GM23338 (cell line): ENCODE measurements around the gene SNRPA. TPM values are rescaled to one million over a fixed set of nuclear protein-coding genes. Genes with fewer than 3 reads are reported as not detected.

Experiments
- ATAC-seq: fragments of 200-7000 bp; cut with Tn5 transposase; 3 replicates; pipeline ENCODE4 v1.9.1; 2020
- DNase-seq: peaks from one replicate; pipeline ENCODE4 v3.0.0-alpha.2; 2015; ENCODE audit warnings: low spot score
- H2AFZ ChIP-seq: fragments of 200-600 bp; sonication (generic); 2 replicates; pipeline ENCODE4 v1.8.0; 2016; ENCODE audit warnings: antibody characterized with exemption, mild to moderate bottlenecking, moderate library complexity
- H3F3A ChIP-seq: fragments of 200-600 bp; sonication (generic); replicated peaks from 2 replicates; pipeline ENCODE4 v1.8.0; 2017; ENCODE audit warnings: antibody characterized with exemption, mixed run types, low read depth
- H3K27ac ChIP-seq: fragments of 200-600 bp; sonication (generic); 2 replicates; pipeline ENCODE4 v1.6.1; 2016; ENCODE audit warnings: low read depth
- H3K27me3 ChIP-seq: fragments of 200-600 bp; sonication (generic); 2 replicates; pipeline ENCODE4 v1.8.0; 2016; ENCODE audit warnings: mild to moderate bottlenecking, mixed run types, moderate library complexity; ENCODE audit not compliant: insufficient read depth
- H3K36me3 ChIP-seq: fragments of 200-600 bp; sonication (generic); 2 replicates; pipeline ENCODE4 v1.8.0; 2016; ENCODE audit warnings: mild to moderate bottlenecking; ENCODE audit not compliant: insufficient read depth
- H3K4me1 ChIP-seq: fragments of 200-600 bp; sonication (generic); 2 replicates; pipeline ENCODE4 v1.8.0; 2016; ENCODE audit warnings: mild to moderate bottlenecking, moderate library complexity; ENCODE audit not compliant: insufficient read depth
- H3K4me2 ChIP-seq: fragments of 200-600 bp; sonication (generic); 2 replicates; pipeline ENCODE4 v1.7.1; 2017; ENCODE audit warnings: mixed run types
- H3K4me3 ChIP-seq: fragments of 200-600 bp; sonication (generic); 2 replicates; pipeline ENCODE4 v1.6.1; 2016; ENCODE audit warnings: mixed run types
- H3K79me2 ChIP-seq: fragments of 200-600 bp; sonication (generic); replicated peaks from 2 replicates; pipeline ENCODE4 v1.8.0; 2017; ENCODE audit warnings: mild to moderate bottlenecking; ENCODE audit not compliant: insufficient read depth
- H3K9me2 ChIP-seq: fragments of 200-600 bp; sonication (generic); 2 replicates; pipeline ENCODE4 v1.8.0; 2017; ENCODE audit not compliant: insufficient read depth
- H4K20me1 ChIP-seq: fragments of 200-600 bp; sonication (generic); replicated peaks from 2 replicates; pipeline ENCODE4 v1.8.0; 2017; ENCODE audit warnings: mild to moderate bottlenecking; ENCODE audit not compliant: insufficient read depth
- H3K27ac Mint-ChIP-seq: 2 replicates; pipeline ENCODE4 v1.8.0; 2020; ENCODE audit warnings: inconsistent platforms, mild to moderate bottlenecking, moderate library complexity, mixed read lengths
- H3K27me3 Mint-ChIP-seq: 3 replicates; pipeline ENCODE4 v1.8.0; 2022; ENCODE audit warnings: low read depth, mild to moderate bottlenecking, moderate library complexity, mixed read lengths, inconsistent platforms; ENCODE audit not compliant: insufficient read depth, poor library complexity
- H3K36me3 Mint-ChIP-seq: 3 replicates; pipeline ENCODE4 v1.8.0; 2021; ENCODE audit warnings: low read depth, mild to moderate bottlenecking, inconsistent platforms, moderate library complexity, mixed read lengths
- H3K4me1 Mint-ChIP-seq: 3 replicates; pipeline ENCODE4 v1.8.0; 2020; ENCODE audit warnings: mild to moderate bottlenecking, inconsistent platforms, mixed read lengths
- H3K4me3 Mint-ChIP-seq: 3 replicates; pipeline ENCODE4 v1.8.0; 2021; ENCODE audit warnings: moderate library complexity, mild to moderate bottlenecking, inconsistent platforms, mixed read lengths
- H3K9me3 Mint-ChIP-seq: 3 replicates; pipeline ENCODE4 v1.8.0; 2020; ENCODE audit warnings: moderate library complexity, mild to moderate bottlenecking, inconsistent platforms, mixed read lengths
- CREB1 ChIP-seq: fragments of 250-450 bp; sonication (Bioruptor Pico); IDR thresholded peaks from 2 replicates; pipeline ENCODE4 v1.5.0; 2020; ENCODE audit warnings: low read depth, mild to moderate bottlenecking, moderate library complexity
- EZH2phosphoT487 ChIP-seq: fragments of 200-600 bp; sonication (generic); IDR thresholded peaks from one replicate; pipeline ENCODE4 v1.8.1; 2018; ENCODE audit warnings: antibody characterized with exemption; ENCODE audit not compliant: unreplicated experiment
- JUNB ChIP-seq: IDR thresholded peaks from one replicate; pipeline ENCODE4 v1.6.1; 2016; ENCODE audit warnings: antibody characterized with exemption; ENCODE audit not compliant: unreplicated experiment
- NANOG ChIP-seq: IDR thresholded peaks from 2 replicates; pipeline ENCODE4 v1.6.1; 2016; ENCODE audit warnings: antibody characterized with exemption, borderline replicate concordance
- STAT1 ChIP-seq: IDR thresholded peaks from one replicate; pipeline ENCODE4 v1.6.1; 2016; ENCODE audit warnings: antibody characterized with exemption; ENCODE audit not compliant: unreplicated experiment
- polyA plus RNA-seq: library from polyadenylated mRNA; unstranded; fragments of >200 nt; fragmentation: Nextera tagmentation; extraction: Ambion mirVana; gene quantifications from 2 replicates; pipeline ENCODE4 v1.2.1, GENCODE V29; 2016
- total RNA-seq: library from RNA; depleted of rRNA; stranded (reverse); fragments of >200 nt; shearing (Covaris generic); gene quantifications from 2 replicates; pipeline ENCODE4 v1.2.3, GENCODE V29; 2014
- TF ChIP-seq, protein P1 (sequence below): IDR thresholded peaks from one replicate; pipeline ENCODE4 v1.6.1; 2018; ENCODE audit warnings: antibody characterized with exemption; ENCODE audit not compliant: unreplicated experiment
- TF ChIP-seq, protein P2 (sequence below), 2 experiments: fragments of 200-600 bp in 1 of 2; sonication (generic) in 1 of 2; conservative IDR thresholded peaks; 2 replicates each; pipeline versions ENCODE4 v1.5.1 to v1.6.1; 2016 to 2017; ENCODE audit warnings: antibody characterized with exemption in 2 of 2, low read depth in 2 of 2, mild to moderate bottlenecking in 2 of 2, moderate library complexity in 1 of 2
- TF ChIP-seq, protein P3 (sequence below): fragments of 250-450 bp; sonication (Bioruptor Pico); IDR thresholded peaks from 2 replicates; pipeline ENCODE4 v1.5.0; 2020; ENCODE audit warnings: mild to moderate bottlenecking, moderate library complexity

The SNRPA gene
- total and polyA plus RNA-seq, 2 experiments from 2014 or later, result 295 to 326 TPM

DNA sequence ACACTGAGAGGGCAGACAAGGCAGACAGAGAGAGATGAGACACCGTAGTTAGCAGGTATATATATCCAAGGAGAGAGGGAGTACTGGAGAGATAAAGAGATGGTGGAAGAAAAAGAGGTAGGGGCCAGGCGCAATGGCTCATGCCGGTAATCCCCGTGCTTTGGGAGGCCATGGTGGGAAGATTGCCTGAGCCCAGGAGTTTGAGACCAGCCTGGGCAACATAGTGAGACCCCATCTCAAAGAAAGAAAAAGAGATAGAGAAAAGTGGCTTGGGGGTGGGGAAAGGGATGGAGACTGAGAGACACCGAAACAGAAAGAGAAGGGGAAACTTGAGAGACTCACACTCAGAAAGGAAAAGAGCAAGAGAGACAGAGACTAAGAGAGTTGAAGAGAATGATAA, 29.6 kb downstream of the SNRPA start (continued):
- TF ChIP-seq, protein P1, sequence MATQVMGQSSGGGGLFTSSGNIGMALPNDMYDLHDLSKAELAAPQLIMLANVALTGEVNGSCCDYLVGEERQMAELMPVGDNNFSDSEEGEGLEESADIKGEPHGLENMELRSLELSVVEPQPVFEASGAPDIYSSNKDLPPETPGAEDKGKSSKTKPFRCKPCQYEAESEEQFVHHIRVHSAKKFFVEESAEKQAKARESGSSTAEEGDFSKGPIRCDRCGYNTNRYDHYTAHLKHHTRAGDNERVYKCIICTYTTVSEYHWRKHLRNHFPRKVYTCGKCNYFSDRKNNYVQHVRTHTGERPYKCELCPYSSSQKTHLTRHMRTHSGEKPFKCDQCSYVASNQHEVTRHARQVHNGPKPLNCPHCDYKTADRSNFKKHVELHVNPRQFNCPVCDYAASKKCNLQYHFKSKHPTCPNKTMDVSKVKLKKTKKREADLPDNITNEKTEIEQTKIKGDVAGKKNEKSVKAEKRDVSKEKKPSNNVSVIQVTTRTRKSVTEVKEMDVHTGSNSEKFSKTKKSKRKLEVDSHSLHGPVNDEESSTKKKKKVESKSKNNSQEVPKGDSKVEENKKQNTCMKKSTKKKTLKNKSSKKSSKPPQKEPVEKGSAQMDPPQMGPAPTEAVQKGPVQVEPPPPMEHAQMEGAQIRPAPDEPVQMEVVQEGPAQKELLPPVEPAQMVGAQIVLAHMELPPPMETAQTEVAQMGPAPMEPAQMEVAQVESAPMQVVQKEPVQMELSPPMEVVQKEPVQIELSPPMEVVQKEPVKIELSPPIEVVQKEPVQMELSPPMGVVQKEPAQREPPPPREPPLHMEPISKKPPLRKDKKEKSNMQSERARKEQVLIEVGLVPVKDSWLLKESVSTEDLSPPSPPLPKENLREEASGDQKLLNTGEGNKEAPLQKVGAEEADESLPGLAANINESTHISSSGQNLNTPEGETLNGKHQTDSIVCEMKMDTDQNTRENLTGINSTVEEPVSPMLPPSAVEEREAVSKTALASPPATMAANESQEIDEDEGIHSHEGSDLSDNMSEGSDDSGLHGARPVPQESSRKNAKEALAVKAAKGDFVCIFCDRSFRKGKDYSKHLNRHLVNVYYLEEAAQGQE, result no peak
- TF ChIP-seq, protein P2, sequence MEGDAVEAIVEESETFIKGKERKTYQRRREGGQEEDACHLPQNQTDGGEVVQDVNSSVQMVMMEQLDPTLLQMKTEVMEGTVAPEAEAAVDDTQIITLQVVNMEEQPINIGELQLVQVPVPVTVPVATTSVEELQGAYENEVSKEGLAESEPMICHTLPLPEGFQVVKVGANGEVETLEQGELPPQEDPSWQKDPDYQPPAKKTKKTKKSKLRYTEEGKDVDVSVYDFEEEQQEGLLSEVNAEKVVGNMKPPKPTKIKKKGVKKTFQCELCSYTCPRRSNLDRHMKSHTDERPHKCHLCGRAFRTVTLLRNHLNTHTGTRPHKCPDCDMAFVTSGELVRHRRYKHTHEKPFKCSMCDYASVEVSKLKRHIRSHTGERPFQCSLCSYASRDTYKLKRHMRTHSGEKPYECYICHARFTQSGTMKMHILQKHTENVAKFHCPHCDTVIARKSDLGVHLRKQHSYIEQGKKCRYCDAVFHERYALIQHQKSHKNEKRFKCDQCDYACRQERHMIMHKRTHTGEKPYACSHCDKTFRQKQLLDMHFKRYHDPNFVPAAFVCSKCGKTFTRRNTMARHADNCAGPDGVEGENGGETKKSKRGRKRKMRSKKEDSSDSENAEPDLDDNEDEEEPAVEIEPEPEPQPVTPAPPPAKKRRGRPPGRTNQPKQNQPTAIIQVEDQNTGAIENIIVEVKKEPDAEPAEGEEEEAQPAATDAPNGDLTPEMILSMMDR (conservative IDR thresholded peaks at IDR 0.05; ENCODE audit: low read depth in 2 of 2), result no peak
- no peak for TF ChIP-seq NANOG

DNA sequence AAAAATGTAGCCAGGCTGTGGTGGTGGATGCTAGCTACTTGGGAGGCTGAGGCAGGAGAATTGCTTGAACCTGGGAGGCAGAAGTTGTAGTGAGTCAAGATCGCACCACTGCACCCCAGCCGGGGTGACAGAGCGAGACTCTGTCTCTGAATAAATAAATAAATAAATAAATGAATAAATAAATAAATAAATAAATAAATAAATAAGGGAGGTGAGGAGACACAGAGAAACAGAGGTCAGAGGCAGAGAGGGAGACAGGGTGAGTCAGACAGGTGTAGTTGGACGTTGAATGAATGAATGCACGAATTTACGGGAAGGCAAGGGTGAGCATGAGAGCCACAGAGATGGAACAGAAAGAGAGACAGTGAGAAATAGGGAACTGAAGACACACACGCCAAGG, 30.1 kb downstream of the SNRPA start:
- Histone ChIP-seq H3K36me3 (no peaks in the 10 kb centered on the region), H3K4me3 (no peak overlapping the region), H3K27ac (no peak overlapping the region), H3K9me2 (no peaks in the 10 kb centered on the region), H4K20me1 (no peaks in the 10 kb centered on the region), H3K4me1 (peaks cover 11% of the 10 kb centered on the region), H2AFZ (no peak overlapping the region), H3F3A (peaks cover 5% of the 10 kb centered on the region; the same call in 1 of the 2 replicates), H3K27me3 (no peaks in the 10 kb centered on the region), H3K79me2 (peaks cover 5% of the 10 kb centered on the region), H3K4me2 (no peak overlapping the region)
- peaks cover 19% of the 10 kb centered on the region for H3K4me1 Mint-ChIP-seq
- peaks cover 12% of the 10 kb centered on the region for H3K36me3 Mint-ChIP-seq
- H3K9me3 Mint-ChIP-seq, result no peaks in the 10 kb centered on the region; the same call in 1 of the 3 replicates
- no peak overlapping the region for H3K27ac Mint-ChIP-seq
- no peak overlapping the region; the same call in 2 of the 3 replicates for H3K4me3 Mint-ChIP-seq
- peaks cover 13% of the 10 kb centered on the region for H3K27me3 Mint-ChIP-seq
- ATAC-seq (no peak), DNase-seq (no peak)
- TF ChIP-seq JUNB, result no peak
- TF ChIP-seq EZH2phosphoT487, result no peak
- TF ChIP-seq, protein P1, result no peak
- TF ChIP-seq STAT1, result no peak
- TF ChIP-seq CREB1 (CRISPR knock-in tag), result no peak
- TF ChIP-seq, protein P3, sequence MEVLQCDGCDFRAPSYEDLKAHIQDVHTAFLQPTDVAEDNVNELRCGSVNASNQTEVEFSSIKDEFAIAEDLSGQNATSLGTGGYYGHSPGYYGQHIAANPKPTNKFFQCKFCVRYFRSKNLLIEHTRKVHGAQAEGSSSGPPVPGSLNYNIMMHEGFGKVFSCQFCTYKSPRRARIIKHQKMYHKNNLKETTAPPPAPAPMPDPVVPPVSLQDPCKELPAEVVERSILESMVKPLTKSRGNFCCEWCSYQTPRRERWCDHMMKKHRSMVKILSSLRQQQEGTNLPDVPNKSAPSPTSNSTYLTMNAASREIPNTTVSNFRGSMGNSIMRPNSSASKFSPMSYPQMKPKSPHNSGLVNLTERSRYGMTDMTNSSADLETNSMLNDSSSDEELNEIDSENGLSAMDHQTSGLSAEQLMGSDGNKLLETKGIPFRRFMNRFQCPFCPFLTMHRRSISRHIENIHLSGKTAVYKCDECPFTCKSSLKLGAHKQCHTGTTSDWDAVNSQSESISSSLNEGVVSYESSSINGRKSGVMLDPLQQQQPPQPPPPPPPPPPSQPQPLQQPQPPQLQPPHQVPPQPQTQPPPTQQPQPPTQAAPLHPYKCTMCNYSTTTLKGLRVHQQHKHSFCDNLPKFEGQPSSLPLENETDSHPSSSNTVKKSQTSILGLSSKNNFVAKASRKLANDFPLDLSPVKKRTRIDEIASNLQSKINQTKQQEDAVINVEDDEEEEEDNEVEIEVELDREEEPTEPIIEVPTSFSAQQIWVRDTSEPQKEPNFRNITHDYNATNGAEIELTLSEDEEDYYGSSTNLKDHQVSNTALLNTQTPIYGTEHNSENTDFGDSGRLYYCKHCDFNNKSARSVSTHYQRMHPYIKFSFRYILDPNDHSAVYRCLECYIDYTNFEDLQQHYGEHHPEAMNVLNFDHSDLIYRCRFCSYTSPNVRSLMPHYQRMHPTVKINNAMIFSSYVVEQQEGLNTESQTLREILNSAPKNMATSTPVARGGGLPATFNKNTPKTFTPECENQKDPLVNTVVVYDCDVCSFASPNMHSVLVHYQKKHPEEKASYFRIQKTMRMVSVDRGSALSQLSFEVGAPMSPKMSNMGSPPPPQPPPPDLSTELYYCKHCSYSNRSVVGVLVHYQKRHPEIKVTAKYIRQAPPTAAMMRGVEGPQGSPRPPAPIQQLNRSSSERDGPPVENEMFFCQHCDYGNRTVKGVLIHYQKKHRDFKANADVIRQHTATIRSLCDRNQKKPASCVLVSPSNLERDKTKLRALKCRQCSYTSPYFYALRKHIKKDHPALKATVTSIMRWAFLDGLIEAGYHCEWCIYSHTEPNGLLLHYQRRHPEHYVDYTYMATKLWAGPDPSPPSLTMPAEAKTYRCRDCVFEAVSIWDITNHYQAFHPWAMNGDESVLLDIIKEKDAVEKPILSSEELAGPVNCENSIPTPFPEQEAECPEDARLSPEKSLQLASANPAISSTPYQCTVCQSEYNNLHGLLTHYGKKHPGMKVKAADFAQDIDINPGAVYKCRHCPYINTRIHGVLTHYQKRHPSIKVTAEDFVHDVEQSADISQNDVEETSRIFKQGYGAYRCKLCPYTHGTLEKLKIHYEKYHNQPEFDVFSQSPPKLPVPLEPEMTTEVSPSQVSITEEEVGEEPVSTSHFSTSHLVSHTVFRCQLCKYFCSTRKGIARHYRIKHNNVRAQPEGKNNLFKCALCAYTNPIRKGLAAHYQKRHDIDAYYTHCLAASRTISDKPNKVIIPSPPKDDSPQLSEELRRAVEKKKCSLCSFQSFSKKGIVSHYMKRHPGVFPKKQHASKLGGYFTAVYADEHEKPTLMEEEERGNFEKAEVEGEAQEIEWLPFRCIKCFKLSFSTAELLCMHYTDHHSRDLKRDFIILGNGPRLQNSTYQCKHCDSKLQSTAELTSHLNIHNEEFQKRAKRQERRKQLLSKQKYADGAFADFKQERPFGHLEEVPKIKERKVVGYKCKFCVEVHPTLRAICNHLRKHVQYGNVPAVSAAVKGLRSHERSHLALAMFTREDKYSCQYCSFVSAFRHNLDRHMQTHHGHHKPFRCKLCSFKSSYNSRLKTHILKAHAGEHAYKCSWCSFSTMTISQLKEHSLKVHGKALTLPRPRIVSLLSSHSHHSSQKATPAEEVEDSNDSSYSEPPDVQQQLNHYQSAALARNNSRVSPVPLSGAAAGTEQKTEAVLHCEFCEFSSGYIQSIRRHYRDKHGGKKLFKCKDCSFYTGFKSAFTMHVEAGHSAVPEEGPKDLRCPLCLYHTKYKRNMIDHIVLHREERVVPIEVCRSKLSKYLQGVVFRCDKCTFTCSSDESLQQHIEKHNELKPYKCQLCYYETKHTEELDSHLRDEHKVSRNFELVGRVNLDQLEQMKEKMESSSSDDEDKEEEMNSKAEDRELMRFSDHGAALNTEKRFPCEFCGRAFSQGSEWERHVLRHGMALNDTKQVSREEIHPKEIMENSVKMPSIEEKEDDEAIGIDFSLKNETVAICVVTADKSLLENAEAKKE (CRISPR knock-in tag), result no peak
